ENCODE results near the gene MYOZ1. TPM values are rescaled to one million over a fixed set of nuclear protein-coding genes. Genes with fewer than 3 reads are reported as not detected.

Gene MYOZ1
- polyA plus RNA-seq, 1 of the 3 experiments (the other 2 are of a cell fraction), result 0.26 TPM

- no peaks in the 10 kb centered on the region for H3K9me3 ChIP-seq
- H3K9ac ChIP-seq, result no peak overlapping the region
- no peaks in the 10 kb centered on the region for H3K4me1 ChIP-seq (ENCODE audit: control insufficient read depth in 1 of 2, insufficient read depth in 2 of 2, low read depth in 1 of 2, low read length in 1 of 2)
- peaks cover under 1% of the 10 kb centered on the region for H3F3A ChIP-seq (replicated peaks; ENCODE audit: insufficient read depth)
- DNase-seq, result no peak
- no peak overlapping the region for H3K4me2 ChIP-seq
- H3K27me3 ChIP-seq (ENCODE audit: insufficient read depth), result no peaks in the 10 kb centered on the region
- POLR2A ChIA-PET, result no interaction called here
- no peak overlapping the region for H3K27ac ChIP-seq (ENCODE audit: low read depth in 2 of 2, low read length in 1 of 2)
- no peaks in the 10 kb centered on the region for H4K20me1 ChIP-seq (ENCODE audit: insufficient read depth)
- H2AFZ ChIP-seq (ENCODE audit: low read depth), result no peak overlapping the region
- CTCF ChIA-PET, result interaction anchor here (1.3 kb wide), 1 partner anchor 68 kb away, joined by 4 read pairs; no protein-coding TSS in a partner anchor
- no peak for TF ChIP-seq CTCF (IDR thresholded peaks at IDR 0.05)
- no peak for TF ChIP-seq USF1 (IDR thresholded peaks at IDR 0.05; ENCODE audit: borderline replicate concordance, low read depth)
- TF ChIP-seq FOXM1 (IDR thresholded peaks at IDR 0.05; ENCODE audit: low read depth), result no peak
- no peak for TF ChIP-seq GABPA (IDR thresholded peaks at IDR 0.05; ENCODE audit: low read depth)
- no peak for TF ChIP-seq REST (IDR thresholded peaks at IDR 0.05; ENCODE audit: low read depth, low read length)
- TF ChIP-seq USF2 (IDR thresholded peaks at IDR 0.05; ENCODE audit: borderline replicate concordance, low read depth, low read length), result no peak
- TF ChIP-seq FOSL2 (IDR thresholded peaks at IDR 0.05; ENCODE audit: borderline replicate concordance, low read depth), result no peak
- TF ChIP-seq PBX3 (IDR thresholded peaks at IDR 0.05), result no peak
- TF ChIP-seq JUND (IDR thresholded peaks at IDR 0.05), result no peak
- TF ChIP-seq NFIC (IDR thresholded peaks at IDR 0.05; ENCODE audit: borderline replicate concordance), result no peak
- no peak for TF ChIP-seq SIN3A (IDR thresholded peaks at IDR 0.05; ENCODE audit: borderline replicate concordance, low read depth, low read length)
- no peak for TF ChIP-seq RAD21 (IDR thresholded peaks at IDR 0.05; ENCODE audit: low read length)
- no peak for TF ChIP-seq ZBTB33 (IDR thresholded peaks at IDR 0.05; ENCODE audit: borderline replicate concordance, low read depth)
- TF ChIP-seq TCF12 (IDR thresholded peaks at IDR 0.05), result no peak
- TF ChIP-seq SMC3 (IDR thresholded peaks at IDR 0.05; ENCODE audit: low read depth, low read length), result no peak
- no peaks in the 10 kb centered on the region for H3K9me2 ChIP-seq
- no peak overlapping the region for H3K4me3 ChIP-seq (ENCODE audit: low read depth in 2 of 2, low read length in 1 of 2)
- no peaks in the 10 kb centered on the region for H3K79me2 ChIP-seq (ENCODE audit: insufficient read depth)
- 90% methylated on average over 1 of the region's 1 CpG for WGBS (ENCODE audit: low lambda C conversion rate)
- H3K36me3 ChIP-seq (replicated peaks in 1 of 2; ENCODE audit: control insufficient read depth in 1 of 2, insufficient read depth in 2 of 2, low read length in 1 of 2), result no peaks in the 10 kb centered on the region
Measured at GRCh38 chr10:73597346-73597745, 43.9 kb downstream of the MYOZ1 start.
